GM12892 (cell line): ENCODE data around the gene ELANE.

ENCODE experiments used
- DNase-seq: peaks from one replicate; pipeline ENCODE4 v3.0.0; 2011; ENCODE audit not compliant: insufficient read length
- FAIRE-seq: peaks from 2 replicates; lab custom pipeline; 2011; peaks lifted over from hg19 to GRCh38; lab: Jason Lieb, UNC
- POLR2A ChIP-seq: IDR thresholded peaks from 2 replicates; pipeline ENCODE4 v1.6.1; 2011; ENCODE audit warnings: low read depth, low read length, control low read depth
- POLR2AphosphoS5 ChIP-seq: IDR thresholded peaks from 2 replicates; pipeline ENCODE4 v1.6.1; 2011; ENCODE audit warnings: low read depth, low read length, control low read depth
- TAF1 ChIP-seq: IDR thresholded peaks from 2 replicates; pipeline ENCODE4 v1.6.1; 2011; ENCODE audit warnings: low read depth, mild to moderate bottlenecking, control low read depth, low read length, borderline replicate concordance

ELANE gene

GRCh38 chr19:902446-903226 is 50.5 kb downstream of the ELANE start:
- TF ChIP-seq TAF1 = no peak
- no peak for TF ChIP-seq POLR2AphosphoS5
- TF ChIP-seq POLR2A = no peak
- no peak for FAIRE-seq
- no peak for DNase-seq

DNA sequence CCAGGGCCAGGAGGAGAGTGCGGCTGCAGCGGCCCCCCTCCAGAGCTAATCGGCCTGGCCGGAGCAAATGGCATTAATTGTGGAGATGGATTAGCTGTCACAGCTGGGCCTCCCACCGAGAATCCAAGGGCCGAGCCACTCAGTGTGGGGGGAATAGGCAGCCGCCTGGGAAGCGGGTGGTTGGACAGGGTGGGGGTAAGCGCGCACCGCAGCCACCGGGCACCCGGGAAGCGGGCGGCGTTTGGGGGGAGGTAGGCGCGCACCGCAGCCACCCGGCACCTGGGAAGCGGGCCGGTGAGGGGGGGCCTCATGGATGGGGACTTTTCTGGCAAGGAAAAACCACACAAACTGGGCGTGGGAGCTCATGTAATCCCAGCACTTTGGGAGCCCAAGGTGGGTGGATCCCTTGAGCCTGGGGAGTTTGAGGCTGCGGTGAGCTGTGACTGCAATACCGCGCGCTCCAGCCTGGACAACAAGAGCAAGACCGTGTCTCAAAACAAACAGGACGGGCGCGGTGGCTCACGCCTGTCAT is 51.2 kb downstream of the ELANE start:
- DNase-seq = no peak
- FAIRE-seq = no peak
- TF ChIP-seq POLR2A = no peak
- no peak for TF ChIP-seq TAF1
- TF ChIP-seq POLR2AphosphoS5 = no peak

GRCh38 chr19:904545-904944 is 52.4 kb downstream of the ELANE start:
- TF ChIP-seq POLR2AphosphoS5 (no peak), POLR2A (no peak)
- DNase-seq = no peak
- FAIRE-seq = no peak
